GM19023 (cell line): ENCODE results near the gene MOGAT2.

Experiments
- ATAC-seq: cut with Tn5 transposase; IDR thresholded peaks from one replicate; pipeline ENCODE4 v1.9.1; 2021; ENCODE audit warnings: mild to moderate bottlenecking, moderate library complexity; ENCODE audit not compliant: unreplicated experiment

Gene MOGAT2

DNA sequence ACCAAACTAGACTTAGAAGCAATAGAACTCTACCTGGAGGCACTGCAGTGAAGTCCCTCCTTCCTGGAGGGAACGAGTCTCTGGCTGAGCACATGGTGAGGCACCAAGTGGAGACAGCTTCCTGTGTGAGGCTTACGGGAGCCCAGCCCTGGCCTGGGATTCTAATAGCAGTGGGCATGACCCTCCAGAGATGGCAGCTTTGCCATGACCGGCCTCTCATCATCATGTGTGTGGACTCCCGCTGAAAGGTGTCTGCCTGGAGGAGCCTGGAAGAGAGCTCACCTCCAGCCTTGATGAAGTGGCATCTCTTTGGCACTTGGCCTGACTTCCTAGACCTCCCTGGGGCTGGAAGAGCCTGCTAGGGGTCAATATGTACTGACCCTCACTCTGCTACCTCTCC, 58.9 kb downstream of the MOGAT2 start:
- no peak for ATAC-seq

DNA sequence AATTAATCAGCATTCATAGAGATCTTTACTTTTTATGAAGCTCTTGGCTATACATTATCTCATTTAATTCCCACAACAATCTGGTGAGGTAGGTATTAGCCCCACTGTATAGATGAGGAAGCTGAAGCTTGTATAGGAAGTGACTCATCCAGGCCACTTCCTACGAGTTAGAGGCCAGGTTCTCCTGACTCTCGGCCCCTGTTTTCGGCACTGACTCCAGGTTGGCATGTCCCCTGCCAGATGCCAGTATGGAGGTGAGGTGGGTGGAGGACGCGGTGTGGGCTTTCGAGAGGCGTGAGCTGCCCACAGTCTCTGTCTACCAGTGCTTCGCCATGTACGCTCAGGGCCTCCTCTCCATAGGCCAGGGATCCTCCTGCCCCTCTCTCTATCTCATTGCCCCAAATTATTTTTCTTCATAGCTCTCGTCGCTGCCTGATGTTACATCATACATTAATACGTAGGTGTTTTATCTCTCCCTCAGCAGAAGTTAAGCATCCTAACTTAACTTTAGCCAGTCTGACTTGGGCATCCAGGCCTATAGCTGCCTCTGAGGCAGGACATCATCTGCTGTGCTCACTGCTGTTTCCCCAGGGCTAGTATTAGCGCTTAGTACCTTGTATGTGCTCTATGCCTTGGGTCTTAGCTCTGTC, 59.9 kb downstream of the MOGAT2 start:
- ATAC-seq = no peak

DNA sequence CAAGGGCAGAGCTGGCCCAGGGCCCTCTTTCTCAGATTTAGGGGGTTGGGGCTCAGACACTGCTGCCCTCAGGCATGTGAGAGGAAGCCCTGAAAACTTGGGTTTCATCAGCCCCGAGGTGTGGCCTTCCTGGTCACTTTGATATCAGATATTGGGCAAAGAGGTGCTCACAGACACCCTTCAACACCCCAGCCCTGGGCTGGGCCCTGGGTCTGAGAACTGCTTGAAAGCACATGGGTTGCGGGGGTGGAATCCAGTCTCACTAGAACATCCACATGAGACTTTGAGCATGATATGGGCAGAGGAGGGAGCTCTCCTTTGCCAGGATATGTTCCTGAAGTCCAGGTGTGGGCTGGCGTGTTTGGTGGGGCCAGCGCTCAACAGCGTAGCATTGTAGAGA, 61.3 kb downstream of the MOGAT2 start:
- no peak for ATAC-seq

DNA sequence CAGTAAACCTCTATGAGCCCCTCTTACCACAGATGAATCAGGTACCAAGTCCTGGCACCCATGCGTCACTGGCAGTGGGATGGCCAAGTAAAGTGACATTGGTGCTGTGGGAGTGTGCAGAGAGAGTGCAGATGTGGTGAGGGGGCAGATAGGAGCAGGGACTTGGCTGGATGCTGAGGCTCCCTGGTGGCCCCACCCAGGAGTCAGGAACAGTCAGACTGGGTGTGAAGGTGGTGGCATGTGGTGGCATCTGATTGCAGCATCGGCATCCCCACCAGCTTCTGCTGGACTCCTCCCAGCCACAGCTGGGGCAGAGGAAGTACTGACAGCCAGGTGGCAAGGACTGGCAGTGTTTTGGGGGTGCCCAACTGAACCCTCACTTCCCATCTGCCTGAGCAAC, 62.3 kb downstream of the MOGAT2 start:
- no peak for ATAC-seq

DNA sequence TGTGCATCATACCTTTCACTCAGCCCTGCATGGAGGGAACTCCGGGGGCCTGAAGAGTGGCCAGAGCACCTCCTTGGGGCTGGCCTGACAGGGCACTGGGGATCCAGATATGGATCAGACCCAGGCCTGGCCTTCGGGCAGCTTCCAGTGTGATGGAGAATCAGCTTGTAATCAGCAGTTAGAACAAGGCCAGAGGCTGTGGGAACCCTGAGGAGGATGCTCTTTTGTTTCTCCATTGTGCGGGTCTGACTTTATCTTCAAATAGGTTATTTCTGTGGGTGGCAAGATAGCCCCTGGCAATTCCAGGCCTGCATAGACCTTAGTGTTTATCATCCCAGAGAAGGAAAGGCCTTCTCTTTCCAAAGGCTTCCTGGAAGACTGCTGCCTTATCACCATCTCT, 63.2 kb downstream of the MOGAT2 start:
- ATAC-seq = no peak

DNA sequence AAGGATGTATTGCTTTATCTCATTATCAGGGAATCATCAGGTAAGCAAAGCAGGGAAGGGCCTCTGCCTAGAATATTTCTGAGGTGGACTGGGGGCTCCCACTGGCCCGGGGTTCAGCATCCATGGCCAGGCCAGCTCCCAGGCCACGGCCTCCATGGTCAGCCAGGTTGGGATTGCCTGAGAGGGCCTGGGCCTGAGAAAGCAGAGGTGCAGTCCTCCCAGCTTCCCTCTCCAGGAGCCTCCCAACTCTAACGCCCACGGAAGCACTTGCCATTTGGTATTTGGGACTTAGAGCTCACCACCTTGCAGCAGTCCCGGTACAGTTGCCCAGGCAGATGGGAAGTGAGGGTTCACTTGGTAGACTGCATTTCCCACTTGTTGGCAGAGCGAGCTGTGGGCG, 63.7 kb downstream of the MOGAT2 start:
- ATAC-seq = no peak

DNA sequence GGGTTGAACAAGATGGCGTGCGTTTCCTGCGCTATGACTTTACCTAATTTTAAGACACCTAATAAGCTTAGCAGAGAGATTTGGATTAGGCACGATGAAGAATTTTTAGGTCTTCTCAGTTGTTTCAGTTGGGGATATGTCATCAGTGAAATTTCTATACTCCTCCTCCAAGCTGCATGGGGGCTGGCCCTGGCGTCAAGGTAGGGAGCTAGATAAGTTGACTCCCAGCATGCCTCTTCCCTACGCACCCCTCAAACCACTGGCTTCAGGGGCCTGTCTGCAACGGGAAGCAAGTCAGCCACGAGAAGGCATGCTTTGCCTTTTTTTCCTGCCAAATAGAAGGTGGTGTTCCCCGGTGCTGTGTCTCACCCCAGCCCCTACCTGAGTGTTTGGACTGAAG, 64.2 kb downstream of the MOGAT2 start:
- ATAC-seq = no peak
